Measurements from ENCODE around the gene PIK3CD. TPM values are rescaled to one million over a fixed set of nuclear protein-coding genes. Genes with fewer than 3 reads are reported as not detected.

Gene PIK3CD
- total RNA-seq, 4 donors from 2014 or later, result 4.2 to 5.4 (median 5.0) TPM

DNA sequence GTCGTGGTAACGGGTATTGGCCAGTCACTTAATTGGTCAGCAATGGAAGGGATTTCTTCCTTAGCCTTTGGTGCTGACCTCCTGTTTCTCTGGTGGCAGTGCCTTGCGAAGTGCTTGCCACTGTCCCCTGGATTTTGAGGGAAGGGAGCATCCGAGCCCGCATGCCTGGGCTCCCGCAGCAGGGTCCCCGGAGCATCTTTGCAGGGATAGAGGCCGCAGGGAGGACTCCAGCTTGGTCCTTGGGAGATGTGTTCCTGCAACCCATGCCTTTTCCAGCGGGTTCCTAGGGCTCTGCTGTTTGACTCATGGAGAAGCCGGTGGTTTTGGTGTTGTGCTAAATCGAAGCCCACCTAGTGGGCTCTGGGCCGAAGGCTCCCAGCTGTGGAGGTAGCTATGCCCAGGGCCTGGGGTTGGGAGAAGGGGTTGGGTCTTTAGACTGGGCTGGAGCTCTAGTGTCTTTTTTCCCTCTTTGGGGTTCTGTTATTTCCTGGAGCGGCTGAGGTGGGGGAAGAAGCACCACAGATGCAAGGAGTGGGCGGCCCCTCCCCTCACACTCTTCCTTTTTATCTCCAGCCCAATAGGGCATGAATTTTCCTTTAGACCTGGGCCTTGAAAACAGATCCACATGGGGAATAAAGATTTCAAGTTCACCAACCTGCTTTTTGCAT lies 39.0 kb downstream of the PIK3CD start:
- TF ChIP-seq, protein P1, sequence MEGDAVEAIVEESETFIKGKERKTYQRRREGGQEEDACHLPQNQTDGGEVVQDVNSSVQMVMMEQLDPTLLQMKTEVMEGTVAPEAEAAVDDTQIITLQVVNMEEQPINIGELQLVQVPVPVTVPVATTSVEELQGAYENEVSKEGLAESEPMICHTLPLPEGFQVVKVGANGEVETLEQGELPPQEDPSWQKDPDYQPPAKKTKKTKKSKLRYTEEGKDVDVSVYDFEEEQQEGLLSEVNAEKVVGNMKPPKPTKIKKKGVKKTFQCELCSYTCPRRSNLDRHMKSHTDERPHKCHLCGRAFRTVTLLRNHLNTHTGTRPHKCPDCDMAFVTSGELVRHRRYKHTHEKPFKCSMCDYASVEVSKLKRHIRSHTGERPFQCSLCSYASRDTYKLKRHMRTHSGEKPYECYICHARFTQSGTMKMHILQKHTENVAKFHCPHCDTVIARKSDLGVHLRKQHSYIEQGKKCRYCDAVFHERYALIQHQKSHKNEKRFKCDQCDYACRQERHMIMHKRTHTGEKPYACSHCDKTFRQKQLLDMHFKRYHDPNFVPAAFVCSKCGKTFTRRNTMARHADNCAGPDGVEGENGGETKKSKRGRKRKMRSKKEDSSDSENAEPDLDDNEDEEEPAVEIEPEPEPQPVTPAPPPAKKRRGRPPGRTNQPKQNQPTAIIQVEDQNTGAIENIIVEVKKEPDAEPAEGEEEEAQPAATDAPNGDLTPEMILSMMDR (IDR thresholded peaks at IDR 0.05), result no peak
- TF ChIP-seq POLR2A (IDR thresholded peaks at IDR 0.05), result no peak
- H3K4me3 ChIP-seq (ENCODE audit: low read depth, poor library complexity, severe bottlenecking), result no peak overlapping the region
- DNase-seq (ENCODE audit: low spot score in 2 of 2), result no peak
- intact Hi-C loops (cut with DNase I; ENCODE audit: low total_unique reads), result no loop called here
- WGBS, 2 donors, result 76 to 79% methylated on average over 14 of the region's 14 CpGs

DNA sequence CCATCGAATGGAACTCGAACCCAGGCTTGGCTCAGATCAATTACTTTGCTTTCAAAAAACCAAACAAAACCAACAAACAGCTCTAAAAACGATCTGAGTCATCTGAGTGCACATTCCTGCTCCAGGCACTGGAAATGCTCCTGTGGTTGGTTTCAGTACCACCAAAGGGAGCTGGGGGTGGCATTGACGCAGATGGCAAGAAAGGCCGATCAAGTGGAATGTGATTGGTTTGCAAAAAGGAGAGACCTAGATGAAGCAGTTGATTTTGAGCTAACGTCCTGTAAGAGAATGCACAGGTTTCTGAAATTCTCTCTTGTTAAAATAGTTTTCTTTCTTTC lies 39.5 kb downstream of the PIK3CD start:
- DNase-seq (ENCODE audit: low spot score in 2 of 2), result no peak
- H3K4me3 ChIP-seq (ENCODE audit: low read depth, poor library complexity, severe bottlenecking), result no peak overlapping the region
- TF ChIP-seq POLR2A (IDR thresholded peaks at IDR 0.05), result no peak
- TF ChIP-seq, protein P1 (IDR thresholded peaks at IDR 0.05), result no peak
- intact Hi-C loops (cut with DNase I; ENCODE audit: low total_unique reads), result no loop called here
- 74 to 77% methylated on average over 6 of the region's 6 CpGs for WGBS, 2 donors

DNA sequence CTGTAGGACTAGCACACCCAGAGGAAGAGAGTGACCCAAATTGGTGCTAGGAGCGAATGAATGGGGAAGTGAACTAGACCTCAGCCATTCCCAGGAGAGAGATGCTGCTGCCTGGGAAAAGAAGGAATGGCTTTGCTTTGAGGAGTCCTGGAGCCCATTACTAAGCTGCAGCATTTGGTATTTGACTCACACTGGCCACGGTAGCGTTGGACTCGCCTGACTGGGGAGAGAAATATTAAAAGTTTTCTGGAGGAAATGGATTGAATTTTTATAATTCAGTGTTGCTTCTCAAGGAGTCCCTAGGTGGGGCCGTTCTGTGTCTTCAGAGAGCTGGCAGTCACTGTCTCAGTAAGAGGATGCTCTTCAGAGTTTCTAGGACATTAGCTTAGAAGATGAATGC lies 40.2 kb downstream of the PIK3CD start:
- intact Hi-C loops (cut with DNase I; ENCODE audit: low total_unique reads), result no loop called here
- 67 to 69% methylated on average over 5 of the region's 5 CpGs for WGBS, 2 donors
- TF ChIP-seq POLR2A (IDR thresholded peaks at IDR 0.05), result no peak
- TF ChIP-seq, protein P1 (IDR thresholded peaks at IDR 0.05), result no peak
- no peak for DNase-seq (ENCODE audit: low spot score in 2 of 2)
- no peak overlapping the region for H3K4me3 ChIP-seq (ENCODE audit: low read depth, poor library complexity, severe bottlenecking)

DNA sequence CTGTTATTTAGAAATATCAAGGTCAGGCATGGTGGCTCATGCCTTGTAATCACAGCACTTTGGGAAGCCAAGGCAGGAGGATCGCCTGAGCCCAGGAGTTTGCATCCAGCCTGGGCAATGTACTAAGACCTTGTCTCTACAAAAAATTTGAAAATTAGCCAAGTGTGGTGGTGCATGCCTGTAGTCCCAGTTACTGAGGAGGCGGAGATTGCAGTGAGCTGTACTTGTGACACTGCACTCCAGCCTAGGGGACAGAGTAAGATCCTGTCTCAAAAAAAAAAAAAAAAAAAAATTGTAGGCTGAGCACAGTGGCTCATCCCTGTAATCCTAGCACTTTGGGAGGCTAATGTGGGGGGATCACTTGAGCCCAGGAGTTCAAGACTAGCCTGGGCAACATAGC lies 45.3 kb downstream of the PIK3CD start:
- 90 to 94% methylated on average over 2 of the region's 2 CpGs for WGBS, 2 donors
- no peak for DNase-seq (ENCODE audit: low spot score in 2 of 2)
- intact Hi-C loops (cut with DNase I; ENCODE audit: low total_unique reads), result no loop called here
- TF ChIP-seq, protein P1 (IDR thresholded peaks at IDR 0.05), result no peak
- TF ChIP-seq POLR2A (IDR thresholded peaks at IDR 0.05), result no peak
- no peak overlapping the region for H3K4me3 ChIP-seq (ENCODE audit: low read depth, poor library complexity, severe bottlenecking)

DNA sequence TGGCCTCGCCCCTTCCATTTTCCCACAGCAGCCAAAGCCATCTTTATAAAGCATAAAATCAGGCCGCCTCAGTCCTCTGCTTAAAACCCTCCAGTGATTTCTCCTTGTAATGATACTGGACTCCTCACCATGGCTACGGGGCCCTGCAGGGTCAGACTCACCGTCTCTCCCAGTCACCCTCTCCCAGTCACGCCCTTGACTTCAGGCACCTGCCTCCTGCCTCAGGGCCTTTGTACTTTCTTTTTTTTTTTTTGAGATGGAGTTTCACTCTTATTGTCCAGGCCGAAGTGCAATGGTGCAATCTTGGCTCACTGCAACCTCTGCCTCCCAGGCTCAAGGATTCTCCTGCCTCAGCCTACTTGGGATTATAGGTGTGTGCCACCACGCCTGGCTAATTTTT lies 47.8 kb downstream of the PIK3CD start:
- intact Hi-C loops (cut with DNase I; ENCODE audit: low total_unique reads), result no loop called here
- 87% methylated on average over 7 of the region's 7 CpGs for WGBS, 2 donors
- TF ChIP-seq POLR2A (IDR thresholded peaks at IDR 0.05), result no peak
- no peak overlapping the region for H3K4me3 ChIP-seq (ENCODE audit: low read depth, poor library complexity, severe bottlenecking)
- DNase-seq (ENCODE audit: low spot score in 2 of 2), result no peak

DNA sequence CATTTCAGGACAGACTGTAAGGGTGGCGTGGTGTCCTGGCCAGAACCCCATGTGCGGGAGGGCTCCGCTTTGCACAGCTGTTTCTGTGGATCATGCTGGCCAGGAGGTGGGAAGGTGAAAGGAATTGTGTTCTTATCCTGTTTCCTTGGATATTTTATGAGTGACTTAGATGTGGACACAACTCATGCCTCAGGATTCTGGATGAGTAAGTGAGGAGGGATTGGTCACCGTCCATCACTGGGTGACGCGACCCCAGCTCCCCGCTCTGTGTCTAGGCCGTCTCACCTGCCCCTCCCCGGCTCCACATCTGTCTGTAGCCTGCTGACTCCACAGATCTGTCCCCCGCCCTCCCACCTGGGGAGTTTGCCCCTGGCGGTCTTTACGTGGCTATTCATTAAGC lies 48.8 kb downstream of the PIK3CD start:
- no peak overlapping the region for H3K4me3 ChIP-seq (ENCODE audit: low read depth, poor library complexity, severe bottlenecking)
- no peak for TF ChIP-seq POLR2A (IDR thresholded peaks at IDR 0.05)
- TF ChIP-seq, protein P1 (IDR thresholded peaks at IDR 0.05), result no peak
- DNase-seq (ENCODE audit: low spot score in 2 of 2), result no peak
- WGBS, 2 donors, result 84 to 88% methylated on average over 12 of the region's 12 CpGs
- intact Hi-C loops (cut with DNase I; ENCODE audit: low total_unique reads), result no loop called here
